Mesothelial cell of epicardium (in vitro differentiated cells): Measurements from ENCODE around the gene EDN3. TPM values are rescaled to one million over a fixed set of nuclear protein-coding genes. Genes with fewer than 3 reads are reported as not detected.
"Not testable (repeated sequence)": the region's sequence is repeated elsewhere in the genome, so short reads cannot be mapped to it uniquely, and the experiment has no call there.

Source experiments
- DNase-seq, 2 experiments: peaks; one replicate each; pipeline ENCODE4 v3.0.0; 2021; ENCODE audit warnings: low spot score in 2 of 2; ENCODE audit not compliant: unreplicated experiment in 2 of 2
- H3K27ac Mint-ChIP-seq: 2 replicates; pipeline ENCODE4 v1.8.0; 2021; ENCODE audit warnings: mixed read lengths
- H3K27me3 Mint-ChIP-seq: 2 replicates; pipeline ENCODE4 v1.8.0; 2021; ENCODE audit warnings: low read depth, mixed read lengths
- H3K36me3 Mint-ChIP-seq: 2 replicates; pipeline ENCODE4 v1.8.0; 2021; ENCODE audit warnings: mixed read lengths
- H3K4me1 Mint-ChIP-seq: 2 replicates; pipeline ENCODE4 v1.8.0; 2021; ENCODE audit warnings: mixed read lengths
- H3K4me3 Mint-ChIP-seq: 2 replicates; pipeline ENCODE4 v1.8.0; 2021; ENCODE audit warnings: mild to moderate bottlenecking, moderate library complexity, mixed read lengths
- H3K9me3 Mint-ChIP-seq: 2 replicates; pipeline ENCODE4 v1.8.0; 2021; ENCODE audit warnings: mixed read lengths
- total RNA-seq: library from RNA; stranded (reverse); gene quantifications from 3 replicates; pipeline ENCODE4 v1.2.1, GENCODE V29; 2021
- TF ChIP-seq, protein P1 (sequence below): fragments of 200-600 bp; sonication (generic); IDR thresholded peaks from one replicate; pipeline ENCODE4 v1.5.0; 2021; ENCODE audit warnings: antibody characterized with exemption; ENCODE audit not compliant: unreplicated experiment

The EDN3 gene
- total RNA-seq, 1 donor from 2014 or later, result 17.6 TPM

DNA sequence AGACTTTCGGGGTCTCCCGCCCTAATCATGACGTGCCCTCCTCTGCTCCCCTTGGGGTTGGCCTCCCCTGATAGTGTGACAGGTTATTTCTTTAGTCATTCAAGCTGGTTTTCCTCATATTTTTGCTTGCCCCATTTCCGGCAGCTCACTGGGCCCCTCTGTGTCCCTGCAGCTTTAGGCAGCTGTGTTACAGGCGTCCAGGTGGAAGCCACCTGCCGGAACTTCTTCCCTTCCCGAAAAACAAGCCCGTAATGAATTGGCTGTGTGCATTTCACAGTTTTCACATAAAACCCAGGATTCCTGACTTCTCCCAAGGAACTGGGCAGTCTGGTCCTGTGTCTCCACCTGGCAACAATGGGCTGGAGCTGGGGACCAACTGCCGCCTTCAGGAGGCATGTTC is 52.6 kb downstream of the EDN3 start:
- H3K4me3 Mint-ChIP-seq, result no peak overlapping the region
- no peak for DNase-seq
- TF ChIP-seq, protein P1, sequence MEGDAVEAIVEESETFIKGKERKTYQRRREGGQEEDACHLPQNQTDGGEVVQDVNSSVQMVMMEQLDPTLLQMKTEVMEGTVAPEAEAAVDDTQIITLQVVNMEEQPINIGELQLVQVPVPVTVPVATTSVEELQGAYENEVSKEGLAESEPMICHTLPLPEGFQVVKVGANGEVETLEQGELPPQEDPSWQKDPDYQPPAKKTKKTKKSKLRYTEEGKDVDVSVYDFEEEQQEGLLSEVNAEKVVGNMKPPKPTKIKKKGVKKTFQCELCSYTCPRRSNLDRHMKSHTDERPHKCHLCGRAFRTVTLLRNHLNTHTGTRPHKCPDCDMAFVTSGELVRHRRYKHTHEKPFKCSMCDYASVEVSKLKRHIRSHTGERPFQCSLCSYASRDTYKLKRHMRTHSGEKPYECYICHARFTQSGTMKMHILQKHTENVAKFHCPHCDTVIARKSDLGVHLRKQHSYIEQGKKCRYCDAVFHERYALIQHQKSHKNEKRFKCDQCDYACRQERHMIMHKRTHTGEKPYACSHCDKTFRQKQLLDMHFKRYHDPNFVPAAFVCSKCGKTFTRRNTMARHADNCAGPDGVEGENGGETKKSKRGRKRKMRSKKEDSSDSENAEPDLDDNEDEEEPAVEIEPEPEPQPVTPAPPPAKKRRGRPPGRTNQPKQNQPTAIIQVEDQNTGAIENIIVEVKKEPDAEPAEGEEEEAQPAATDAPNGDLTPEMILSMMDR, result no peak
- H3K27ac Mint-ChIP-seq, result no peak overlapping the region
- peaks cover 12% of the 10 kb centered on the region for H3K27me3 Mint-ChIP-seq
- H3K36me3 Mint-ChIP-seq, result no peaks in the 10 kb centered on the region
- peaks cover 19% of the 10 kb centered on the region for H3K4me1 Mint-ChIP-seq
- no peaks in the 10 kb centered on the region for H3K9me3 Mint-ChIP-seq

DNA sequence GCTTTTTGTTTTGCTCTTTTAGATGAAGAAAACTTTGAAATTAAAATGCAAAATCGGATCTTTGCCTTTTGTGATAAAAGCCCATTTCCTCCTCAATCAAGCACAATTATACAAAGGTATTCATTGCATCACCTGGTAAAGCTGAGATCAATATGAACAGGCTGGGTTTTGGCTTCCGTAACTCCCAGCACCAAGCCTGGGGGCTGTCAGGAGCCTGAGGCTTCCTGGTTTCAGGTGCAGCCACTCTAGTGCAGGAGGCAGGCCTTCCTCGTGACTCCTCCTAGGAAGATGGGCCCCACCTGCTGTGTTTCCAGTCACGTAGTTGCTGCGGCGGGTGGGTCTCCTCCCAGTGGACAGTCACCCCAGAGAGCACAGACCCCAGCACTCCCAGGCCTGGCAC is 54.0 kb downstream of the EDN3 start:
- Mint-ChIP-seq H3K4me1 (peaks cover 24% of the 10 kb centered on the region), H3K4me3 (no peak overlapping the region), H3K36me3 (no peaks in the 10 kb centered on the region), H3K27me3 (peaks cover 12% of the 10 kb centered on the region), H3K9me3 (no peaks in the 10 kb centered on the region), H3K27ac (no peak overlapping the region)
- DNase-seq, result no peak
- TF ChIP-seq, protein P1, result no peak

DNA sequence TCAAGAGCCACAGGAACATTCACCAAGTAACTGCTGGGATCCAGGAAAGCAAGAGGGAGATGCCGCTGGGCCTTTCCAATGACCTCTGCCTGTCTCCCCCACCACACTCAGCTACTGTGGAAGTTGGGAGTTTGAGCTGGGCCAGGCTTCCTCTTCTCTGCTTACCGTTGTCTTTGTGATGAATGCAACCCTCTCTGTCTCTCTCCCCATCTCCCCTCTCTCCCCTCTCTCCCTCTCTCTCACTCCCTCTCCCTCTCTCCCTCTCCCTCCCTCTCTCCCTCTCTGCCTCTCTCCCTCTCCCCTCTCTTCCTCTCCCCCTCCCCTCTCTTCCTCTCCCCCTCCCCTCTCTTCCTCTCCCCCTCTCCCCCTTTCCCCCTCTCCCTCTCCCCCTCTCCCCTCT is 54.8 kb downstream of the EDN3 start:
- H3K27ac Mint-ChIP-seq, result no peak overlapping the region
- peaks cover 31% of the 10 kb centered on the region for H3K4me1 Mint-ChIP-seq
- H3K4me3 Mint-ChIP-seq, result no peak overlapping the region
- TF ChIP-seq, protein P1, result no peak
- H3K27me3 Mint-ChIP-seq, result peaks cover 12% of the 10 kb centered on the region
- DNase-seq, result no peak
- no peaks in the 10 kb centered on the region for H3K36me3 Mint-ChIP-seq
- H3K9me3 Mint-ChIP-seq, result no peaks in the 10 kb centered on the region

DNA sequence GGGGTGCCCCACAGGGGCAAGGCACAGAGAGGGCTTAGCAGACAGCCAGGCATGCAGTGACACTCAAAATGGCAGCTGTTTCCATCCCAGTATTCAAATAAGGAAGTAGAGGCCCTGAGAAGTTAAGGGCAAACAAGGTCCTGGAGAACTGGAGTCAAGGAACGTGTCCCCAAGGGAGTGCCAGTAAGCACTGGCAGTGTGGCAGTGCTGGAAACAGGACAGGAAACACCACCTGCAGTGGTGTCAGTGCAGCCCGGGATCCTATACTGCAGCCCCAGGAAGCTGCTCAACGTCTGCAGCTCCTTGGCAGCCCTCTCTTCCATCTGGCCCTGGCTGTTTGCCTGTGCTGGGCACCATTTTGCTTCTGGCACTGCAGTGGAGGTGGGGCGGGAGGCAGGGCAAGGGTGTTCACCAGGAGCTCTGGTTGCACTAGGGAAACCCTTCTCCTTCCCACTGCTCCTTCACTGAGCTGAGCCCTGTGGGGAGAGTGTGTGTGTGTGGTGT is 56.3 kb downstream of the EDN3 start:
- peaks cover 24% of the 10 kb centered on the region for H3K4me1 Mint-ChIP-seq
- H3K27me3 Mint-ChIP-seq, result peaks cover 12% of the 10 kb centered on the region
- no peak overlapping the region for H3K4me3 Mint-ChIP-seq

DNA sequence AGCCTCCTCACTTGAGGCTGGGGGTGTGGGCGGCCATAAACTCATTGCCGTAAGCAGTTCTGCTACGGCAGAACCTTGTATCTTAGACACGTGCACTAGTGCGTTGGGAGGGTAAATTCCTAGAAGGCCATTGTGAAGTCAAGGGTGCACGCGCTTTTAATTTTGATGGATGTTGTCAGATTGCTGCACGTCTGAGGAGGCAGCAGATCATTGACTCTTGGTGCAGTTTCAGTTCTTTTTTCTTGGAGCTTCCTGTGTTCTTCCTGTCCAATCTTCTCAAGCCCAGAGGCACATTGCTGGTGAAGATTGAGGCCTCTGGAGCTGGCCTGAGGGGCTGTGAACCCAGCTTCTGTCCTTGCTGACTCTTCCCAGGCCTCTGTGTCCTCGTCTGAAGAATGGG is 58.4 kb downstream of the EDN3 start:
- H3K27me3 Mint-ChIP-seq, H3K36me3 Mint-ChIP-seq: not testable (repeated sequence)
- peaks cover 28% of the 10 kb centered on the region for H3K4me1 Mint-ChIP-seq

More for the DNA sequence above, 56.3 kb downstream of the EDN3 start:
- no peak overlapping the region for H3K27ac Mint-ChIP-seq
- H3K36me3 Mint-ChIP-seq, result no peaks in the 10 kb centered on the region
- no peak for DNase-seq
- TF ChIP-seq, protein P1, result no peak
- H3K9me3 Mint-ChIP-seq, result no peaks in the 10 kb centered on the region

DNA sequence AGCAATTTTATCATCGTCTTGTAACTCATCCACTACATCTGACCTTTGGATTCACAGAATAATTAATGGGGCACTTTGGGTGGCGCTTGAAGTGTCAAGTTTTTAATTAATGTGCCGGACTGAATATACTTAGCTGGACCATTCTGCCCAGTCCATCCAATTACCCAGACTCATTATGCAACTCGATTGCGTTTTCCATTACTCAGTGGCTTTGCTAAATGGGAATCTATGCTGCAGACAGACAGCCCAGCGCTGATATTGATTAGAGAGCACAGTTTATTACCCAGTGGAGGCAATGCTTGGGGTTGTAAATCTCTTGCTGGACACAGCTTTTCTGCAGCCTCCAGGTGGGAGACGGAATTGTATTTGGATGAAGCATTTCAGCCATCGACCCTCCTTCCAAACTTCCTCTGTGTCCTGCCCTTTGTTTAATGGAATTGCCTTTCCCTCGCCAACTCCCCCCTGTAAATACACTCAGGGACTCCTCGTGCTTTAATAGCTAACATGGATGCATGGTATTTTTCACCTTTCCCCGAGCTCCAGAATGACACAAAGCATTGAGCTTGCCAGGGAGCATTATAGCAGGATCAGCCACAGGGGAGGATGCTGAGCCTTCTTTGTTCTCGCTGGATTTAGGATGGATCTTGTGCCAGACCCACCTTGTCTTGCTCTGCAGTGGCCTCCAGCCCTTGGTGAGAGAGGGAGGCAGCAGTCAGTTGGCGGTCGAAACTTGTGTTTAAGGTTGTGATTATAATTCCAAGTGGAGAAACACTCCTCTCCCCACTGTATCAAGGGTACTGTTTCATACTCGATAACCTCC is 59.7 kb downstream of the EDN3 start:
- no peaks in the 10 kb centered on the region for H3K27me3 Mint-ChIP-seq
- no peaks in the 10 kb centered on the region for H3K36me3 Mint-ChIP-seq
- no peak overlapping the region for H3K27ac Mint-ChIP-seq
- peaks cover 28% of the 10 kb centered on the region for H3K4me1 Mint-ChIP-seq
- no peak for DNase-seq
- TF ChIP-seq, protein P1, result no peak
- no peaks in the 10 kb centered on the region for H3K9me3 Mint-ChIP-seq
- no peak overlapping the region for H3K4me3 Mint-ChIP-seq

More for the DNA sequence above, 58.4 kb downstream of the EDN3 start:
- not testable (repeated sequence) for H3K27ac Mint-ChIP-seq, H3K4me3 Mint-ChIP-seq, H3K9me3 Mint-ChIP-seq, DNase-seq
